Heart left ventricle (tissue), 16 donors: Measurements from ENCODE around the gene CTSE. TPM values are rescaled to one million over a fixed set of nuclear protein-coding genes. Genes with fewer than 3 reads are reported as not detected.

Experiments used
- ATAC-seq, 4 donors: fragments of 200-7000 bp; cut with Tn5 transposase; one replicate each; pipeline ENCODE4 v1.9.1; 2020 to 2022; ENCODE audit warnings: moderate library complexity in 4 of 4, mild to moderate bottlenecking in 3 of 4, moderate number of reproducible peaks in 1 of 4
- DNase-seq, 5 donors: peaks; one replicate each; pipeline ENCODE4 v3.0.0-alpha.2; 2020
- H3K27ac ChIP-seq, 12 donors: fragments of 200-600 bp; sonication (generic) in 4 of 12; one replicate each; pipeline versions ENCODE4 v1.5.0 to v1.8.0; 2016 to 2022; ENCODE audit warnings: mild to moderate bottlenecking in 2 of 12
- H3K27me3 ChIP-seq, 9 donors: fragments of 200-600 bp; sonication (generic) in 2 of 9; one replicate each; pipeline versions ENCODE4 v1.5.1 to v1.8.0; 2016 to 2022; ENCODE audit warnings: mild to moderate bottlenecking in 3 of 9
- H3K36me3 ChIP-seq, 9 donors: fragments of 200-600 bp; sonication (generic) in 2 of 9; one replicate each; pipeline versions ENCODE4 v1.5.0 to v1.8.0; 2018 to 2022; ENCODE audit warnings: mild to moderate bottlenecking in 2 of 9
- H3K4me1 ChIP-seq, 12 donors: fragments of 200-600 bp; sonication (generic) in 4 of 12; one replicate each; pipeline versions ENCODE4 v1.5.0 to v1.8.0; 2016 to 2022; ENCODE audit warnings: mild to moderate bottlenecking in 3 of 12
- H3K4me3 ChIP-seq, 12 donors: fragments of 200-600 bp; sonication (generic) in 4 of 12; one replicate each; pipeline versions ENCODE4 v1.5.0 to v1.8.0; 2017 to 2022; ENCODE audit warnings: mild to moderate bottlenecking in 9 of 12, moderate library complexity in 4 of 12
- H3K9me3 ChIP-seq, 12 donors: fragments of 200-600 bp; sonication (generic) in 4 of 12; one replicate each; pipeline versions ENCODE4 v1.5.0 to v1.8.0; 2016 to 2022; ENCODE audit warnings: mild to moderate bottlenecking in 1 of 12
- POLR2A ChIP-seq, 2 donors: fragments of 450-650 bp; IDR thresholded peaks; one replicate each; pipeline ENCODE4 v1.6.1; 2017; ENCODE audit warnings: antibody characterized with exemption in 2 of 2, mild to moderate bottlenecking in 2 of 2, moderate library complexity in 2 of 2
- WGBS, 4 donors: extraction: QIAGEN DNeasy Blood & Tissue Kit in 2 of 4; methylation state at CpG; one replicate each; pipeline versions ENCODE4 v1.1.5 to v1.1.7; 2013 to 2018; 5-methylcytosine and 5-hydroxymethylcytosine counted together
- intact Hi-C, 10 donors: fragments of 100-400 bp; cut with DNase I; formaldehyde crosslinking; loops; one replicate each; pipeline versions ENCODE4 v1.11.1 to v1.14.2; 2022
- polyA plus RNA-seq, 2 donors: library from polyadenylated mRNA; stranded (reverse); fragments of 200-250 nt; gene quantifications; one replicate each; pipeline ENCODE4 v1.2.3, GENCODE V29; 2013
- total RNA-seq, 9 donors: library from RNA; depleted of rRNA in 2 of 9; stranded (reverse); fragments of >200 nt in 2 of 9; fragmentation: NEBNext Ultra II Directional in 3 of 9; extraction: Animal tissue kit (Norgen Biotek cat#: 25700) in 3 of 9; gene quantifications; one replicate each; pipeline versions ENCODE4 v1.1.0 to v1.2.4, GENCODE V29; 2016 to 2023
- TF ChIP-seq, protein P1 (sequence below), 12 donors: fragments of 200-600 bp; sonication (generic) in 4 of 12; IDR thresholded peaks; one replicate each; pipeline versions ENCODE4 v1.5.0 to v1.8.0; 2018 to 2022; ENCODE audit warnings: antibody characterized with exemption in 12 of 12, mild to moderate bottlenecking in 5 of 12
- donor health status: ischemic (EF 13 %, LVEDD 7.1; RV severe dilation, severe dysfunction).
- donor health status: healthy with polysubstance abuse.
- donor health status: DM: no; HTN: yes; CAD: no.
- donor health status: DM: no; HTN: no; CAD: no.
- donor health status: ischemic (EF 25% LVEDD 6.9; RV normal size, moderate dysfunction).
- donor health status: ischemic (EF 25% LVEDD 5.7; RV mildly dilated, moderate dysfunction).
- donor health status: healthy.
- donor health status: DM: yes; HTN: yes; CAD: no.
- donor health status: ischemic (EF 35%, LVEDD 5.7; RV mildly dilated, moderate dysfunction).
- donor health status: nonischemic (EF 11% LVEDD 7.7; RV severe dilation, severe dysfunction).
- donor health status: DM: yes; HTN: yes; CAD: no.
- donor health status: PGD.
- donor health status: ischemic (EF 29% LVEDD 5.4; RV normal size, mild dysfunction).
- donor health status: nonischemic (EF 23%, LVEDD 6.1; RV moderate dilation, normal function).

Gene CTSE
- total and polyA plus RNA-seq, 11 donors = 2.2 TPM; not detected in 10

GRCh38 chr1:206048582-206048981 lies 24.9 kb upstream of the CTSE start:
- Histone ChIP-seq H3K36me3 (no peaks in the 10 kb centered on the region), H3K4me3 (no peak overlapping the region), H3K4me1 (peaks cover 0 to 23% (median 0%) of the 10 kb centered on the region in 12 donors), H3K27me3 (peaks cover 0 to 5% (median 0%) of the 10 kb centered on the region in 9 donors), H3K9me3 (no peaks in the 10 kb centered on the region), H3K27ac (no peak overlapping the region)
- 73 to 86% (median 79%) methylated on average over 6 of the region's 6 CpGs for WGBS, 4 donors
- intact Hi-C loops = no loop called here
- peak in 1 of 5 donors; percentile 31 for DNase-seq
- TF ChIP-seq, protein P1, sequence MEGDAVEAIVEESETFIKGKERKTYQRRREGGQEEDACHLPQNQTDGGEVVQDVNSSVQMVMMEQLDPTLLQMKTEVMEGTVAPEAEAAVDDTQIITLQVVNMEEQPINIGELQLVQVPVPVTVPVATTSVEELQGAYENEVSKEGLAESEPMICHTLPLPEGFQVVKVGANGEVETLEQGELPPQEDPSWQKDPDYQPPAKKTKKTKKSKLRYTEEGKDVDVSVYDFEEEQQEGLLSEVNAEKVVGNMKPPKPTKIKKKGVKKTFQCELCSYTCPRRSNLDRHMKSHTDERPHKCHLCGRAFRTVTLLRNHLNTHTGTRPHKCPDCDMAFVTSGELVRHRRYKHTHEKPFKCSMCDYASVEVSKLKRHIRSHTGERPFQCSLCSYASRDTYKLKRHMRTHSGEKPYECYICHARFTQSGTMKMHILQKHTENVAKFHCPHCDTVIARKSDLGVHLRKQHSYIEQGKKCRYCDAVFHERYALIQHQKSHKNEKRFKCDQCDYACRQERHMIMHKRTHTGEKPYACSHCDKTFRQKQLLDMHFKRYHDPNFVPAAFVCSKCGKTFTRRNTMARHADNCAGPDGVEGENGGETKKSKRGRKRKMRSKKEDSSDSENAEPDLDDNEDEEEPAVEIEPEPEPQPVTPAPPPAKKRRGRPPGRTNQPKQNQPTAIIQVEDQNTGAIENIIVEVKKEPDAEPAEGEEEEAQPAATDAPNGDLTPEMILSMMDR (IDR thresholded peaks at IDR 0.05) = no peak
- TF ChIP-seq POLR2A (IDR thresholded peaks at IDR 0.05) = no peak
- peak in 1 of 4 donors; percentile 39 for ATAC-seq

- Histone ChIP-seq H3K9me3 (no peaks in the 10 kb centered on the region), H3K4me1 (peaks cover 0 to 16% (median 0%) of the 10 kb centered on the region in 12 donors), H3K4me3 (no peak overlapping the region), H3K27ac (no peak overlapping the region), H3K27me3 (peaks cover 0 to 8% (median 0%) of the 10 kb centered on the region in 9 donors), H3K36me3 (no peaks in the 10 kb centered on the region)
- WGBS, 4 donors = 74 to 82% (median 76%) methylated on average over 4 of the region's 4 CpGs
- DNase-seq = no peak
- intact Hi-C loops = no loop called here
- no peak for ATAC-seq
- TF ChIP-seq, protein P1 (IDR thresholded peaks at IDR 0.05) = no peak
- no peak for TF ChIP-seq POLR2A (IDR thresholded peaks at IDR 0.05)
Observed at GRCh38 chr1:206047271-206047670, 23.6 kb upstream of the CTSE start.

DNA sequence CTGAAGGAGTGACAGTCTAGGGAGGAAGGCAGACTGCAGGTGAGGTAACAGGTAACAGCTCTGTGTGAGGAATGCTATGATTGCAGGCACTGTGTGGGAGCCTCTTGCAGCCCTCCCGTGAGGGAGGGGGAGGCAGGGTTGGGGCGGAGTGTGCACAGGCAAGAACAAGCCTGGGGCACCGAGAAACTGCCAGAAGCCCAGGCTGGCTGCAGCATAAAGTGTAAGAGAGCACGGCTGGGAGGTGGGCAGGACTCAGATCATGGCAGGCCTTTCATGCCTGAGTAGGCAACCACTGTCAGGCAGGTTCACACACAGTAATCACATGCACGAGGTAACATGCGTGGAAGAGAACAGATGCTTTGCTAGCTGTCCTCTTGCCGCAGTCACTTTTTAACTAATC lies 17.9 kb upstream of the CTSE start:
- Histone ChIP-seq H3K27ac (no peak overlapping the region), H3K9me3 (no peaks in the 10 kb centered on the region), H3K4me1 (peaks cover 0 to 14% (median 0%) of the 10 kb centered on the region in 12 donors), H3K27me3 (peaks cover 0 to 11% (median 1%) of the 10 kb centered on the region in 9 donors), H3K4me3 (no peak overlapping the region), H3K36me3 (no peaks in the 10 kb centered on the region)
- TF ChIP-seq, protein P1 (IDR thresholded peaks at IDR 0.05) = no peak
- TF ChIP-seq POLR2A (IDR thresholded peaks at IDR 0.05) = no peak
- peak in 1 of 4 donors; percentile 15 for ATAC-seq
- intact Hi-C loops = no loop called here
- no peak for DNase-seq
- WGBS, 4 donors = 60 to 76% (median 64%) methylated on average over 7 of the region's 7 CpGs

- H3K4me3 ChIP-seq = no peak overlapping the region
- intact Hi-C loops = no loop called here
- H3K36me3 ChIP-seq = no peaks in the 10 kb centered on the region
- ATAC-seq (no peak), DNase-seq (no peak)
- TF ChIP-seq, protein P1 (IDR thresholded peaks at IDR 0.05) = no peak
- TF ChIP-seq POLR2A (IDR thresholded peaks at IDR 0.05) = no peak
- 65 to 72% (median 67%) methylated on average over 5 of the region's 5 CpGs for WGBS, 4 donors
- H3K27ac ChIP-seq = no peak overlapping the region
- no peaks in the 10 kb centered on the region for H3K9me3 ChIP-seq
- peaks cover 0 to 14% (median 0%) of the 10 kb centered on the region in 12 donors for H3K4me1 ChIP-seq
- peaks cover 0 to 16% (median 4%) of the 10 kb centered on the region in 9 donors for H3K27me3 ChIP-seq
Observed at GRCh38 chr1:206040328-206040727, 16.6 kb upstream of the CTSE start.
